NCI-H510A treated with DMSO at 0.1 percent for 48 hours (cell line): Measurements from ENCODE around the gene RPL18A.

Experiments
- DNase-seq: peaks from one replicate; lab custom pipeline; 2025; lab: John Stamatoyannopoulos, UW

The RPL18A gene

DNA sequence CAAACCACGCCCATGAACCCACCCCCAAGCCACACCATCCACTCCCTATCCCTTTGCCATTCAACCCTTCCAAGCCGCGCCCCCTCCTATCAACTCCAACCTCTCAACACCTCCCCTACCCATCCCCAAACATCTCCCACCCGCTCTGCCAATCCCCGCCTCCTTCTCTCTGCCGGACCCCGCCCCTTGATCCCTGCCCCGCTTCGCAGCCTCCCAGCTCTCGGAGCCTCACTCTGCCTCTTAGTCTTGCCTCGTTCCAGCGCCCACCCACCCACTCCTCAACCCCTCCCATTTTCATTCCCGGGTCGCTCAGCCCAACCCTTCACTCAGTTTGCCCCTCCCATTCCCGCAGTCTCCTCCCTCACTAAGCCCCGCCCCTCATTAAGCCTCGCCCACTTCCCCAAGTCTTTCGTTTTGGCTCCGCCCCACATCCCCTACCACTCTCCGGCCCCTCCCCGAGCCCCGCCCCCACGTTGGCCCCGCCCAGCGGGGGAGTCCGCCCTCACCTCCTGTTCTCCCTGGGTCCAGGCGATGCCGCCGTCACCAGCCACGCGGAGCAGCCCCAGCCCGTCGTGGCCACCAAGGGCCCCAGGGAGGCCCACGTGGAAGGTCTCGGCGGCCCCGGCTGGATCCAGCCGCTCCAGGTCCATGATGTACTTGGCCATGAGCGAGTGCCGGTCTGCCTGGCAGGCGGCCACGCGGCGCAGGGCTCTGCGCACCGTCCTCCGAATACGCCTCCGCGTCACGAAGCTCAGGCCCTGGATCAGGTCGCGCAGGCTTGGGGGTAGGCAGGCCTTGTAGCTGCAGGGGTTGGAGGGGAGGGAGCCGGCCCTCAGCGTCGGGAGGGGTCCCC, 17.7 kb upstream of the RPL18A start:
- DNase-seq, result peak; percentile 24

DNA sequence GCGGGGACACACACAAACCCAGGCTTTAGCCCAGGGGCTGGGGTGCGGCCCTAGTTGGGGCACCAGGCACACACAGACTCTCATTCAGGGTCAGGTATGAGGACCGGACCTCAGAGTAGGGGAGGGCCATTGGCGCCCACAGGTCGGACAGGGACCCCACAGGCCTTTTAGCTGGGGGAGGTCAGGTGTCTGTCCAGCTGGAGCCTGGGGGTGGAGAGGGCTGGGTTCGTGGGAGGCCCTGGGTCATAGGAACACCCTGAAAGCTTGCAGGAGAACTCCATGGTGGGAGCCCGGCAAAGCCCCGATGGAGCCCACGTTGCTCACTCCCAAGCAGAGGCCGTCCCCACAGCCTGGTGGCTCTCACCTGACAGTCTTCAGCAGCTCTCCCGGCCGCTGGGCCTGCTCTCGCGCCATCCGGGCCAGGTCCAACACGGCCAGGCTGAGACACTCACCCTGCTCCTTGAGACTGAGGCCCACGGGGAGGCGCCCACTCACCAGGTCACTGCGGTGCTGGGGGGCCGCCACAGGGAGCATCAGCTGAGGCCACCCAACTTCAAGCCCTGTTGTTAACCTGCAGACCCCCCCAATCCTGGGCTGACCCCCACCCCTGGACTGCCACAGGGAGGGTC, 16.9 kb upstream of the RPL18A start:
- no peak for DNase-seq

DNA sequence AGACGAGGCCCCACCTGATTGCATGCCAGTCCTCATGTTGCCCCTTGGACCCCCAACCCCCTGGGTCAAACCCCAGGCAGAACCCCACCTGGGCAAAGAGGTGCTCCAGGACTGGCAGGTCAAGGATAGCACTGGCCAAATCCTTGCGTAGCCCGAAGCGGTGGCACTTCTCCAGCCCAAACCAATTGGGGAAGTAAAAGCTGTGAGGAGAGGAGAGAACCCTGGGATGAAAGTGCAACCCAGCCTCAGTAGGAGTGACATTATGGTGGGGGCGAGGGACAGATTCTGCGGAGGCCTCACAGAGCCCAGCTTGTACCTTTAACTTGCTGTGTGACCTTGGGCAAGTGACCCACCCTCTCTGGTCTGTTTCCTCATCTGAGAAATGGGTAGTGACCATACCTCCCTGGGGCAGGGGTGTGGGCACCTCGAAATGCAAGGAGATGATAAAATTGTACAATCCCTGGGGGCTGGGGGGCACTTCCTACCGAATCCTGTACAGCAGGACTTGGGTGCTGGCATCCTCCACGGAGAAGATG, 16.4 kb upstream of the RPL18A start:
- no peak for DNase-seq

DNA sequence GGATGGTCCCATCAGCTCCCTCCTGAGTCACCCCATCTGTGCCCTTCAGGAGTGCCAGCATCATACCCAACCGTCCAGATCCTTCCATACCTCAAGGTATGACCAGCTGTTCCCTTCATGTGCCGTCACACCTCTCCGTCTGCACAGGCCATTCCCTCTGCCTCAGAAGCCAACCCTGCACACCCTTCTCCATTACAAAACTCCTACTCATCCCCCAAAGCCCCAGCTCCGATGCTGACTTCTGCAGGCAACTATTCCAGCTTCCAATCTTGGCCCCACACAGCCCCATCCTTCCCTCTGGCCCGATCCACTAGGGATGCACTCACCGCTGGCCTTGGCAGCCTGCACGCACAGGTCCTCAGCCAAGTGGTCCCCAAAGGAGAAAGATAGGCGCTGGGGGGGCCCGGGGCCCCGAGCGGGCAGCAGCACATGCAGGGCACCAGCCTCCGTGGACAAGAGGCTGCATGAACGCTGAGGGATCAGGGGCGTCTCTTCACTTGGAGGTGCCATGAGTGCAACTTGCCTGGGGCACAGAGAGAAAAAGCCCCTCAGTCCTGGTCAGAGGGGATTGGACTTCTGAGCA, 15.7 kb upstream of the RPL18A start:
- no peak for DNase-seq

DNA sequence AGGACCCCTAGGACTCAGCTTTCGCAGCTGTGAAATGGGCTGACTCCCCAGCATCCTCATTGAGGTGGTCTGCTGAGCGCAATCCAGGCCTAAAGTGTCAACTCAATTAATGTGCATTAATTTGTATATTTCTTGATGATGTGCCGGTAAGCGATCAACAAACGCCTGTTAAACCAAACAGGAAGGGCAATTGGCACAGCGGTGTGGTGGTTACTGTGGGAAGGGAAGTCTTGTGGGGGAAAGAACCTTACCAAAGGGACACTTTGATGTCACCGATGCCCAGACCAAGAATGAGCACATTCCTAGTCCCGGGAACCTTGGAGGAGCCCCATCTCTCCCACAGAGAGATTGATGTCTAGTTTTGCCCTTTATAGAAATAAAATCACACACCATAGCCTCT, 13.6 kb upstream of the RPL18A start:
- DNase-seq, result no peak

DNA sequence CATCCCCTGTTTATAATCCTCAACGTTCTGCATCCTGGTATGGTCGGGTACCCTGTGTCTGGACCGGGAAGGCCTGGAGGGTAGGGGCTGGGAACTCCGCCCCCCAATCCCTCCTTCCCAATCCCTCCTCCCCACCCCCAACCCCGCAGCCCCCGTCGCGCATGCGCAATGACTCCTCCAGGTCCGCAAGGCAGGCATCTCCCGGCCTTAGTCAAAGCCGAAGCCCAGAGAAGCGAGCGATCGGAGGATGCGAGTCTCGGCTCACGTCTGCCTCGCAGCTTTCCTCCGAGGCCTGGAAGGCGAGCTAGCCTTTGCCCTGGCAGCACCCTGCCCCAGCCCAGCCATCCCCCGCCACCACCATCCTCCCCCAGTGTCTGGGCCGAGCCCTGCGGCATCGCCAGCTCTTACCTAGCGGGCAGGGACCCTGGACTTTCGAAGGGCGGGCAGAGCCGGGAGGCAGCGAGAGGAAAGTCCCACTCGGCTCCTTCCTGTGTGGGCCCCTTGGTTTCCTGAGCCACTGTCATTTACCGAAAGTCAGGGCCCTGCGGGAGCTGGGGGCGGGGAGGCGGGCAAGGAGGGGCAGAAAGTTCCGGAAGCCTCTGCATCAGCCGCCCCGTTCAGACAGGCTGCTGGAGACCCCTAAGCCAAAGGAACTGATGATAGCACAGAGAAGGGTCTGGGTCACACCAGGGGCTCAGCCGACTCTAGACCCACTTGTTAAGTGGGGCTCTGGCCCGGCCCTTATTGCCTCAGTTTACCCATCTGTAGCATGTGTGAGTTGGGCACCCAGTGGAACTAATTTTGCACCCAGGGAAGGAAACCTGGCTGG, 12.0 kb upstream of the RPL18A start, which contains the start of gene JAK3:
Gene JAK3 (minus strand): TSS at position 445 of the 829 bp plus-strand sequence. CDS start 3,565 bp downstream, outside the sequence.
- no peak for DNase-seq

DNA sequence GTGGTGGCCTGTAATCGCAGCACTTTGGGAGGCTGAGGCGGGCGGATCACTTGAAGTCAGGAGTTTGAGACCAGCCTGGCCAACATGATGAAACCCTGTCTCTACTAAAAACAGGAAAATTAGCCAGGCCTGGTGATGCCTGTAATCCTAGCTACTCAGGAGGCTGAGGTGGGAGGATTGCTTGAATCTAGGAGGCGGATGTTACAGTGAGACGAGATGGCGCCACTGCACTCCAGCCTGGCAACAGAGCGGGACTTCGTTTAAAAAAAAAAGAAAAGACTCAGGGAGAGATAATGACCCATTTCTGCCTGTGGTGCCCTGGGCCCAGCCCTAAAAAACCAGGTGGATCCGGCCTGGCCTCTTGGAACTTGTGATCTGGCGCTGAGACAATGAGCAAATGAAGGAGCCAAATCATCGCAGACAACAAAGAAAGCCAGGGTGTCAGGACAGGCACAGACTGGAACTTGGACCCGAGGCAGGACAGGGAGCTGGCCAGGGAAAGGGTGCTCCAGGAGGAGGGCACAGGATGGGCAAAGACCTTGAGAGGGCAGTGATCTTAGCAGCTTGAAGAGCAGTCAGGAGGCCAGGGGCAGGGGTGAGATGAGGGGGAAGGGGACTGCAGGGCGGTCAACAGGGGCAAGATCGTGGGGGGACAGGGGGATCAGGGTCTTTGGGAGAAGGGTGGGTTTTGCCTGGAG, 11.0 kb upstream of the RPL18A start:
- DNase-seq, result no peak

DNA sequence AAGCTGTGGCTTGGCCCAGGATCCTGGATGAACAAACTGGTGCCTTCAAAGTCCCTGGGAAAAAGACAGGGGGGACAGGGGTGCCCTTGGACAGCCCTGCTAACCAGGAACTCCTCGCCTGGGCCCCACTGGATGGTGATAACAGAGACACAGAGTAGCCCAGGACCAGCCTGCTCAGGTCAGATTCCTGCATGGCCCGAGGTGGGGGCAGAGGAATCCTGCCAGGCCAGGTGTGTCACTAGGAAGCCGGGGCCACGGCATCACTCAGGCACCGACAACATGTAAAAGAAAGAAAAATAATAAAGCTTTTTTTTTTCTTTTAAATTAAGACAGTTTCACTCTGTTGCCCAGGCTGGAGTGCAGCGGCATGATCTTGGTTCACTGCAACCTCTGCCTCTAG, 5.6 kb upstream of the RPL18A start:
- DNase-seq, result no peak

DNA sequence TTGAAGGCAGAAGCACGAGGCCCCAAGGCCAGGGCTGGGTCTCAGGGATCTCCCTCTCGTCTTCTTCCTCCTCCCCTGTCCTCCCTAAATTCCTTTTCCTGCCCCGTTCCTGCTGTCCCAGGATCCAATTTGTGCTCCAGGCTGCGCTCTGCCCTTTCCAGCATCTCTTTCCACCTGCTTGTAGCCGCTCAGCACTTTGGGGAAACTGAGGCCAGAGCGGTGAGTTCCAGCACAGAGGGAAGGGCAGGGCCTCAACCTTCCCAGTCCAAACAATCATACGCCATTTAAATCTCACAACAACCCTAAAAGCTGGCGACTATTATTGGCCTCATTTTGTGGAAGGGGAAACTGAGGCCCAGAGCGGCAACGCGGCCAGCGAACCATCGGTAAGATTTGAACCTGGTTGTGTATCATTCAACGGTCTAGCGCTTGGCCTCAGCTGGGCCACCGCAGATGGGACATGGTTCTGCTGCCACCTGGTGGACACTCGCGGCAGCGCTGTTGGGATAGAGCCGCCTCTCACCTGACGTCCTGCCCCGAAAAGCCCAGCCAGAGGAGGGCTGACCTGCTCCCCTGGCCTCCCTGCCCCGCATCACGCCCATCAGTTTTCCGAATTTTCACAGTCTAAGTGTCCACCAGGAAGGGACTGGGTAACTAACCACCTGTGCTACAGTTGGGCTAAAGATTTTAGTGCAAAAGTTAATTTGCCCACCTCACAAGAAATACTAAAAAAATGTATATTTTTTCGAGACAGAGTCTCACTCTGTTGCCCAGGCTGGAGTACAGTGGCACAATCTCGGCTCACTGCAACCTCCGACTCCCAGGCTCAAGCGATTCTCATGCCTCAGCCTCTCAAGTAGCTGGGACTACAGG, 4.2 kb upstream of the RPL18A start:
- DNase-seq, result peak; percentile 81

DNA sequence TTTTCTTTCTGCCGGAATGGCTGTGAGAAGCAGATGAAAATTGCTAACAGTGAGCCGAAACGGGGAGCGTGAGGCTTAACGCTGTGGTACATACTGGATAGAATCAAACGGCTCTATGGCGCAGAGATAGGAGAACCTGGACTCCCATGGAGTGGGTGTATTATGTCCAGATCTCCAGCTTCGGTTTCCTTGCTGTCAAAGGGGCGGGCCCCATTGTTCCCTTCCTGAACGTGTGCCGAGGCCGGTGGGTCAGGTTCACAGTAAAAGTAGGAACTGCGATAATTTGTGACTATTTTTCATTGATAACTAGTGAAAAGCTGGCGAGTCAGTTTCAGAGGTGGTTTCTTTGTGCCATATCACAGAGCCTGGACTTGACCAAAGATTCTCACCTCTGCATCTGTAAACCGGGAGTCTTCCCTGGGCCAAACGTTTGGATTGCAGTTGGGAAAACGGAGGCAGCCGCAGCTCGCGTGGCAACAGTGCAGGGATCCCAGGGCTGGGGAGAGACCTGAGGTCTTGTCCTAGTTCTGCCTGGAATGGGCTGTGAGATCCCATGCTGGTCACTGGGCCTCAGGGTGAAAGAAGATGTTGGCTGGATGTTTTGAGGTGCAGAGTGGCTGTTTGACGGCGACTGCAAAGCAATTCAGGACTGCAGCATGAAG, 752 bp downstream of the RPL18A start:
- no peak for DNase-seq

DNA sequence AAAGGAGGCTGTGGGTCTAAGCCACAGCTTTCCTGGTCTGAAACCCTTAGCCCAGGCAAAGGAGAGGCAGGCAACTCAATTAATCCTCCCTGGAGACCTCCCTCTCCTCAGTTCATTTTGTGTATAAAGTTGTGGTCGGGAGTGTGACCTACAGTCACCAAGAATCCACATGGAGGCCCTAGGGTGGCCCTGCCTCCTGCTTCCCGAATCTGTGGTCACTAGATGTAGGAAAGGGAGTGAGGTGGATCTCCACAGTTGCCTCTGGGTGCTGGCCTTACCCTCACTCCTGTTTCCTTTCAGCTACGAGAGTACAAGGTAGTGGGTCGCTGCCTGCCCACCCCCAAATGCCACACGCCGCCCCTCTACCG, 1.3 kb downstream of the RPL18A start:
- no peak for DNase-seq

DNA sequence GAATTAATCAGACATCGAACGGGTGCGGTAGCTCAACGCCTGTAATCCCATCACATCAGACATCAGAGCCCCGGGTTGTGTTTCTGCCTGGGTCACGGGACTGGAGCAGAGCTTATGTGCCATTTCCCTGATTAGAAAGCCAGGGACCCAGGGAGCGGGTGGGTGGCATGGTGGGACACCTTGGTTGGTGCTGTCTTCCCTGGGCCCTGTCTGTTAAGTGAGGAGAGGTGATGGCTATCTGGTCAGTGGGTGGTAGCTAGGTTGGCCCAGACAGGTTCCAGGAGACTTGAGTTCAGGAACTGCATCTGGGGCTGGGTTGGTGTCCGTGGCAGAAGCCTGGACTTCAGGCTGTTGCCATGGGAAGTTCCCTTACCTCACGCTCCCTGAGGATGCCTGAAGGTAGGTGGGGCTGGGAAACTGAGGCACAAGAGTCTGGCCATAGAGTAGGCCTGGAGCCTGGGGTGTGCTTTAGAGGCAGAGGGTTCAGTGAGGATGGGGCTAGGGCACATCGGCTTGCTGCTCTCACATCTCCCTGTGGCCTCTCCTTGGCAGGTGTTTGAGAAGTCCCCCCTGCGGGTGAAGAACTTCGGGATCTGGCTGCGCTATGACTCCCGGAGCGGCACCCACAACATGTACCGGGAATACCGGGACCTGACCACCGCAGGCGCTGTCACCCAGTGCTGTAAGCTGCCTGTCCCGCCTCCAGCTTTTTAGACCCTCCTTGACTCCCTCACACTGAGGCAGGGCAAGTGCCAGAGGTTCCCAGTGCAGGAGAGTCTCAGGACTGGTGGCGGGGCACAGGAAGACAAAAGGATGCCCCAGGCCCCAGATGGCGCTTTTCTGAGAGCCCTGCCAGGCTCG, 2.1 kb downstream of the RPL18A start:
- DNase-seq, result no peak

DNA sequence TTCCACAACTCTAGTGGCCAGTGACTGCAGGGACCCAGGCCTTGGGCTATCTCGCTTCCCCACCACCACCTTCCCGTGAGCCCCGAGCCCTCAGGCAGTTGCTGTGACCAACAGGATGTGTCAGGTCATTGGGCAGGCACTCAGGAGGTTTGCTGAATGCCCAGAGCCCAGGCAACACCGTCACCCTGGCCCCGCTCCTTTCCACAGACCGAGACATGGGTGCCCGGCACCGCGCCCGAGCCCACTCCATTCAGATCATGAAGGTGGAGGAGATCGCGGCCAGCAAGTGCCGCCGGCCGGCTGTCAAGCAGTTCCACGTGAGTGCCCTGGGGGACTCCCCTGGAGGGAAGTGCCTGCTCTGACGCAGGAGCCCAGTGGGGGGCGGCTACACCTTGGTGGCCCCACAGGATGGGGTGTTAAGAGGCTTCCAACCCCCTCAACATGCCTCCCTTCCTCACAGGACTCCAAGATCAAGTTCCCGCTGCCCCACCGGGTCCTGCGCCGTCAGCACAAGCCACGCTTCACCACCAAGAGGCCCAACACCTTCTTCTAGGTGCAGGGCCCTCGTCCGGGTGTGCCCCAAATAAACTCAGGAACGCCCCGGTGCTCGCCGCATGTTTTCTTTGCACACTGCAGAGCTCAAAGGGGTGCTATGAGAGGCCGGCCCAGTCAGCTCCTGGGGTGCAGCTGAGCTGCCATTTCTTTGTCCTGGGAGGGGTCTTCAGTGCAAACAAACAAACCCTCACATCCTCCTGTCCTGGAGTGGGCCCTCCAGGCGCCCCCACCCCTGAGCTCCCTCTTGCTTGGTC, 3.2 kb downstream of the RPL18A start:
- DNase-seq, result no peak

DNA sequence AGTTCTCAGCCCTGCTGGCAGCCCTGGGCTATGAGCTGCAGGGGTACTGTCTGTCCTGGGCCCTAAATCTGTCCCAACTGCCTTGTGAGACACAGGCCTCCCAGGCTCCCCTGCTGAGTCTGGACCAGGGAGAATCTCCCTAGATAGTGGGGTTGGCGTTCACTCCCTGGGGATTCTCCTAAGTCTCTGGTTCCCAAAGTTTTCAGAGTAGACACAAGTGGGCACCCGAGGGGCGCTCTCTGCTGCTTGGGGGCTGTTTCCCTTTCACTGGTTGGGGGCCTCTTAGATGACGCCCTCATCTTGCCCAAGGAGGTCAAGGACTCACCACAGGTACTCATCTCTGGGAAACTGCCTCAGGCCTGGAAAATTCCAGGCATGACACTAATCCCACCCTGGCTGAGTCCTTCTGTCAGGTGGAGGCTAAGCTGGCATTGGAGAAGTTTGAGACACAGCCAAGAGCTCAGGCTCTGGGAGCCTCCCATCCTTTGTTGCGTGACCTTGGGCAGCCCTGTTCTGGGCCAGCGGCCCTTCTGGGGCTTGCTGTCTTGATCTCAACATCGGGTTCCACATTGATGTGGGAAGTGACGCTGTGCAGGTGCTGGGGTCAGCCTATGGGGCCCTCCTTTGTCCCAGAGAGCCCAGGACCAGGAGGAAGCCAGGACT, 3.9 kb downstream of the RPL18A start:
- DNase-seq, result no peak

DNA sequence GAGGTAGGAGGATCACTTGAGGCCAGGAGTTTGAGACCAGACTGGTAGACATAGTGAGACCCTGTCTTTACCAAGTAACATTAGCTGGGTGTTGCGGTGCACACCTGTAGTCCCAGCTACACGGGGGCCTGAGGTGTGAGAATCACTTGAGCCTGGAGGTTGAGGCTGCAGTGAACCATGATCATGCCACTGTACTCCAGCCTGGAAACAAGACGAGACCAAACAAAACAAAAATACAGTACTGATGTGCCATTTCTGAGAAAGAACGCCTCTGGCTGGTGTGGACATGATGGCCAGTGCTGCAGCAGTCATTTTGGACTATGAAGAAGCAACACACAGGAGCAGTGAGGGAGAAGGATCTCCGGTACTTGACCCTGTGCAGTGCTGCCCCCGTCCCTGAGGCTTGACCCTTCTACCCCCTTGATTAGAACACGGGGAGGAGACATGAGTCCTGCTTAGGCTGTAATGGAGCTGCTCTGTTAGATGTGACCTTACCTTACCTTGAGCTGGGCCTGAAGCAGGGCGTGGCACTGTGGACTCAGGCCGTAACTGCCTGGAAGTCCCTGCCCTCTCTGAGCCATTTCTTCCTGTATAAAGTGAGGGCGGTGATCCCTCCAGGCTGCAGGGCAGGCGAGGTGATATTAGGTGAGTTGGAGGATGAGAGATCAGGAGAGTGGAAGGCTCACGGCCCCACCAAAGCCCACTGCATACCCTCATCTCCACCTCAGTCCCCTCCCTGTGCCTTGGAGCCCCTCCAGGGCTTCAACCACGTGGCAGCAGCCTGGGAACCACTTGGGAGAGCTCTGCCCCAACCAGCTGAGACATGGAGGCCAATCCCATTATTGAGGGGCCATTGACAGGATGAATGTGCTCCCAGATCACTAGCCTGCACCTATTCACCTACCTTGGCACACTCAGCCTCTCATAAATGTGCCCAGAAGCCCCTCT, 5.9 kb downstream of the RPL18A start:
- no peak for DNase-seq

DNA sequence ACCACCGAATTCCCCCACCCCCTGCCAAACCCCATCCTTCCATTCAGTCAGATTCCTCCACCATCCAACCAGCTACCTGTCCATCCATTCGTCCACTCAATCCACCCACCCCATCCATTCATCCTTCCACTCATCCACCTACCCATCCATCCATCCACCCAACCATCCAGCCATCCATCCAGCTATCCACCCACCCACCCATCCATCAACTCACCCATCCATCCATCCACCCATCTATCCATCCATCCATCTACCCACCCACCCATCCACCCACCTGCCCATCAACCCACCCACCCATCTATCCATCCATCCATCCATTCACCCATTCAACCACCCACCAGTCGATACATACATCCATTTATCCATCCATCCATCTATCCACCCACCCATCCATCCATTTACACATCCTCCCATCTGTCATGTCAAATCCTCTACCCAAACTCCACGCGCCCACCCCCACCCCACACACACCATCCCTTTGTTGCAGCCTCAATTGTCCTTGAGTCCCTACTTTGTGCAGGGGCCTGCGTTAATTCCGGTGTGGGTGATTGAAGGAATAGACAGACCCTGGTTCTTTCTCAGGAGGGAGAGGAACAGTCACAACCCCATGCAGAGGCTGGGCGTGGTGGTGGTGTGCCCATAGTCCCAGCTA, 6.7 kb downstream of the RPL18A start:
- DNase-seq, result no peak
